Hepatocyte (in vitro differentiated cells): Measurements from ENCODE around the gene TRIM15.

ENCODE experiments used
- CTCF ChIP-seq: fragments of 200-600 bp; sonication (generic); IDR thresholded peaks from 2 replicates; pipeline ENCODE4 v1.5.1; 2016; ENCODE audit warnings: antibody characterized with exemption, mild to moderate bottlenecking; ENCODE audit not compliant: poor library complexity
- EZH2 ChIP-seq: fragments of 200-600 bp; sonication (generic); IDR thresholded peaks from 2 replicates; pipeline ENCODE4 v1.6.1; 2016; ENCODE audit warnings: antibody characterized with exemption, mild to moderate bottlenecking, borderline replicate concordance

DNA sequence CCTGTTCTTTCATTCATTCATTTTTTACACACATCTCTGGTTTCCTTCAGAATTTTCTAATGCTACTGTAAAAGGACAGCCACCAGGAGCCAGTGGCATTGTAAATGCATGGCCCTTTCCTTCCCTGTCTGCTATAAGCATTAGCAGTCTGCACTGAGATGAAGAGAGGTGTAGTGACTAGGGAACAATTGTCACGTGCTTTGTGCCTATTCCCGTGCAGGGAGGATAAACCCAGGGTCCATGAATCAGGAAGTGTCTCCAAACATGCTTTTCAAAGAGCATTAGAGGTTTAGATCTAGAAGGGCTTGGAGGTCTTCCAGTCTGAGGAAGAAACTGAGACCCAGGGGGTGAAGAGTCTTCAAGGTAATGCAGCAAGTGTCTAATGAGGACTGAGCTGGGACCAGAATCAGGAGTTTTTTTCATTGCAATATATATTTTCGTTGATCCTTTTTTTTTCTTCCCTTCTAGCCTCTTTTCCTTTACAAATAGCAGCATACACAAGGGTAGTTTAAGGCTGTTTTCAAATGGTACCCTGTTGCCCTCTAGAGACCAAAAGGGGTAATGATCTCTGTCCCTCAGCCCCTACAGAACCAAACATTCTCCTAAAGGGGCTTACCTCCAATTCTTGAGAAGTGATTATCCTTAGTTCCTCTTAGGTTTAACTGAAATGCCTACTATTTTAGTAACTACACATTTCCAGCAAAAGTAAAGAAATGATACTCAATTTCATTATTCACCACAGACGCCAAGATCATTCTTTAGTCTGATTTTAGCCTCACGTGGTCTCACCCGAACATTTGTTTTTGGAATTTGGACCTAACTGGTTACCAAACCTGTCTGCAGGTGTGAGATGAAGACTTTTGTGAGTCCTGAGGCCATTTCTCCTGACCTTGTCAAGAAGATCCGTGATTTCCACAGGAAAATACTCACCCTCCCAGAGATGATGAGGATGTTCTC, 6.6 kb downstream of the TRIM15 start:
- peak; percentile 74 for TF ChIP-seq CTCF
- no peak for TF ChIP-seq EZH2
